Mesodermal cell (in vitro differentiated cells): Measurements from ENCODE around the gene BCAS1.

ENCODE experiments used
- H3K27ac ChIP-seq: 2 replicates; pipeline ENCODE4 v1.7.0; 2013; ENCODE audit warnings: mild to moderate bottlenecking, low read depth, low read length, moderate library complexity; ENCODE audit not compliant: severe bottlenecking
- H3K36me3 ChIP-seq: 2 replicates; pipeline ENCODE4 v1.7.1; 2013; ENCODE audit warnings: mild to moderate bottlenecking, low read length, moderate library complexity; ENCODE audit not compliant: control insufficient read depth, insufficient read depth
- H3K4me1 ChIP-seq: one replicate; pipeline ENCODE4 v1.7.1; 2013; ENCODE audit warnings: mild to moderate bottlenecking, low read length; ENCODE audit not compliant: insufficient read depth, control insufficient read depth, poor library complexity, severe bottlenecking
- H3K4me3 ChIP-seq: 2 replicates; pipeline ENCODE4 v1.7.0; 2013; ENCODE audit warnings: low read length, control low read depth, mild to moderate bottlenecking; ENCODE audit not compliant: insufficient read depth, poor library complexity, severe bottlenecking; ENCODE audit errors: extremely low read depth
- H3K9me3 ChIP-seq: 2 replicates; pipeline ENCODE4 v1.7.1; 2013; ENCODE audit warnings: mild to moderate bottlenecking, low read length, moderate library complexity; ENCODE audit not compliant: control insufficient read depth
- WGBS, 2 experiments: methylation state at CpG; one replicate each; pipeline ENCODE4 v1.1.5; 2013; ENCODE audit warnings: missing lambda C conversion rate in 2 of 2; ENCODE audit not compliant: insufficient coverage in 2 of 2; 5-methylcytosine and 5-hydroxymethylcytosine counted together

BCAS1 gene

DNA sequence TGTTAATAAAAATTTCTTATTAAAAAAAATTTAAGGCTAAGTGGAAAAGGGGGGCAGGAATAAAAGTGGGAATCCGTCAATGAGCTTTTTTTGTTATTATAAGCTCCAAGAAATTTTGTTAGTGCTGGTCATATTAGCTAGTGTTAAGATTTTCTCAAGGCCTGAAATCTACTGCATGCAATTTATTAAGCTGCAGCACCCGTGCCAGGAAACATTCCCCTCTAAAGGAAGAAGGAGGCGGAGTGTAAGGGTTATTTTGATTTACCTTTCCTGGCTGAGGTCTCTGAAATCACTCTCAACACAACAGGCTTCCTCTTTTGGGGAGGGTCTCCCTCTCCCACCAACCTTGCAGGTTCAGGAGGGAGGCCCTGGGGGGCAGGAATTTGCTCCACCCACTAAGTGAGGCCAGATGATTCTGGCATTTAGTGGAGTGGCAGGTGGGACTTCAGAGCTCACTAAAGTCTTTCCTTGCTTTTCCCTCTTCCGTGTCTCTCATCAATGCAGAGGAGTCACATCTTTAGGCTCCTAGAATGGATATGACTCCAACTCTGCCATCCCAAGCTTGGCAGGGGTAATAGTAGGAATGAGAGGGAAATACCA lies 168.8 kb downstream of the BCAS1 start:
- Histone ChIP-seq H3K9me3 (no peaks in the 10 kb centered on the region), H3K36me3 (no peaks in the 10 kb centered on the region), H3K4me1 (peaks cover 45% of the 10 kb centered on the region), H3K4me3 (no peak overlapping the region), H3K27ac (peak overlapping the region; percentile 23)
- 92 to 100% methylated on average over 1 to 2 of the region's 4 CpGs for WGBS, 2 experiments

DNA sequence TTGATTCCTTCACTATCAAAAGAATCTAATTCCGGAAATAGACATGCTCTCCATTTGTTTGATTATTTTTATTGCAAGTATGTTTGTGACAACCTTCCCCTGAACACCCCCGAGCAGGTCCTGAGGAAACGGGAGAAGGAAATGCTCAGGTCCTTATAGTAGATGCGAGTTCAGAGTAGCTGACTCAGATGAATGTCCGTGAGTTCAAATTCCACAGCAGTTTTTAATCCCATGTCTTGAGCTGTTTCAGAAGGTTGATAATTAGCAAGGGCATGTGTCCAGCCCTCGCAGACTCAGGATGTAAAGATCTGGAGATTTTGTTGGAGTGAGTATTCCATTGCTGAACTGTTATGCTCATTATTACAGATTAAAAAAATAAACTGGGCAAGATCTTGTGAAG lies 169.3 kb downstream of the BCAS1 start:
- H3K27ac ChIP-seq = peak overlapping the region; percentile 91
- peaks cover 44% of the 10 kb centered on the region for H3K4me1 ChIP-seq
- 46% methylated on average over 4 of the region's 6 CpGs; no CpG with 5 or more reads in 1 of the 2 experiments for WGBS, 2 experiments
- H3K4me3 ChIP-seq = no peak overlapping the region
- no peaks in the 10 kb centered on the region for H3K36me3 ChIP-seq
- no peaks in the 10 kb centered on the region for H3K9me3 ChIP-seq

DNA sequence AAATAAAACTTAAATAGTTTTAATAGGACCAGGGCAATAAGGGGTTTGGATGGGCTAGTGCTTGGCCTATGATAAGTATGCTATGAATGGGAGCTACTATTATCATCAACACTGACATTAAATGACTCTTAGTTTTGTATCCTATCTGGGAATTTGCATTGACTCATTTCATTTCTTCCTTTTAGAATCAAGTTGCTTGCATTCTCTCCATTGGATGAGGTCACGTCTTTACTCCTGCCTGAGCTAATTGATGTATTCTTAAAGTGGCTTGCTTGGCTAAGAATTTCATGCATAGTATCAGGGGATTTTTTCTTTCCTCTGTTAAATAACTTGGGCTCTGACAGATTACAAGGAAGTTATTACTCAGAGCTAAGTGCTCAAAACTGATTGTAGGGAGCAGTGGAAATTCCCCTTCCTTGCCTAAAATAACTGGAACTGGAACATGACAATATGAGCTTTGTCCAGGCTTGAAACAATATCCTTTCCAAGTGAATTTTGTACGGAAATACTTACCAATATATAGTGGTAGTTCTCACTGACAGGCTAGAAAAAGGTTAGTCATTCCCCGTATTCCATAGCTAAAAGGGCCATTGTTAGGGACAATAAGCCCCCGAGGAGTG lies 169.9 kb downstream of the BCAS1 start:
- Histone ChIP-seq H3K36me3 (no peaks in the 10 kb centered on the region), H3K27ac (peak overlapping the region; percentile 91), H3K9me3 (no peaks in the 10 kb centered on the region), H3K4me1 (peaks cover 44% of the 10 kb centered on the region), H3K4me3 (no peak overlapping the region)
- WGBS, 2 experiments = 50% methylated on average over 1 of the region's 4 CpGs; no CpG with 5 or more reads in 1 of the 2 experiments

DNA sequence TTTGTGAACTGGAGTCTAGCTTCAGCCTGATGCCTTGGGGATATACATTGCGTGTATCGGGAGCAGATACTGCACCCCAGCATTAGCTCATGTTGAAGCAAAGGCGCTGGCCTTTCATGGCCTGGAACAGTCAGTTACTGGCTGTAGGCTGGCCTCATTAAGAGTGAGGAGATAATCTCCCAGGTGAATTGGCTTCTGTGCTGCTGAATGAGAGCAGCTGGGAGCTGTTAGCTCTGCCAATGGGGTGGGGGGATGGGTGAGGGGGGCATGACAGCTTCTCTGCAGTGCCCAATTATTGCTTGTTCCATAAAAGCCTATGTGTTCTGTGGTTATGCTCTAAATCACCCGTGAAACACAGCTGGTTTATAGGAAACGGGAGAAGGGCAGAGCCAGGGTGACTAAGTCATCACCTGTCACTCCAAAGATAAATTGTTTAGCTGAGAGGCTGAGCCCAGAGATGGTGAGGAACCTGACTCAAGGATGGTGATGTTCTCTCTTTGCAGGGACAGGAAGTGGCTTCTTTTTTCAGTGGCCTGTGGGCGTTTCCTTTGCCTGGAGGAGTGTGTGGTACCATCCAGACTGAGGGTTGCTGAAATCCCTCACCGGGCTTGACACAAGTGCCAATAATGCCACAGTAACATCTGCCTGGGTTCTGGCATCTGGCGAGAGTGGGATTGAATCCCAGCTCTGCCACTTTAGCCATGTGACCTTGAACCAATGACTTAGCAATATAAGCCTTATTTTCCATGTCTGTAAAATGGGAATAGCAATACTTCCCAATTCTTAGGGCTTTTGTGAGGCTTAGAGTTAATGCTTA lies 170.8 kb downstream of the BCAS1 start:
- no peak overlapping the region for H3K4me3 ChIP-seq
- H3K4me1 ChIP-seq = peaks cover 44% of the 10 kb centered on the region
- H3K9me3 ChIP-seq = no peaks in the 10 kb centered on the region
- 70 to 90% methylated on average over 3 to 7 of the region's 8 CpGs for WGBS, 2 experiments
- no peaks in the 10 kb centered on the region for H3K36me3 ChIP-seq
- H3K27ac ChIP-seq = peak overlapping the region; percentile 91

DNA sequence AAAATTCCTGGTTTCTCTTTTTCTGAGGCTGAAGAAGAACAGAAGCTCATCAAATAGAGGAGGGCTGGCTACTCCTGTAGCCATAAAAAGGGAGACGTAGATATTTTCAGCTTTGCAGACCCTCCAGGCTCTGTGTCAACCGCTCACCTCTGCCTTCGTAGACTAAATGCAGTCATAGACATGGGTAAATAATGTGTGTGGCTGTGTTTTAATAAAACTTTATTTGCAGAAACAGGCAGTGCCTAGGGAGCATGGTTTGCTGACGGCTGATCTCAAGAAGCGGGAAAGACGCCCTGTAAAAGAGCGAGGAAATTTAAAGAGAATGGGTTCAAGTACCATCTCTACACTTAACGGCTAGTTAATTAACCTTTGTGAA lies 171.8 kb downstream of the BCAS1 start:
- H3K27ac ChIP-seq = peak overlapping the region; percentile 91
- no peak overlapping the region for H3K4me3 ChIP-seq
- no peaks in the 10 kb centered on the region for H3K9me3 ChIP-seq
- peaks cover 44% of the 10 kb centered on the region for H3K4me1 ChIP-seq
- WGBS, 2 experiments = 97% methylated on average over 7 of the region's 8 CpGs; no CpG with 5 or more reads in 1 of the 2 experiments
- no peaks in the 10 kb centered on the region for H3K36me3 ChIP-seq

DNA sequence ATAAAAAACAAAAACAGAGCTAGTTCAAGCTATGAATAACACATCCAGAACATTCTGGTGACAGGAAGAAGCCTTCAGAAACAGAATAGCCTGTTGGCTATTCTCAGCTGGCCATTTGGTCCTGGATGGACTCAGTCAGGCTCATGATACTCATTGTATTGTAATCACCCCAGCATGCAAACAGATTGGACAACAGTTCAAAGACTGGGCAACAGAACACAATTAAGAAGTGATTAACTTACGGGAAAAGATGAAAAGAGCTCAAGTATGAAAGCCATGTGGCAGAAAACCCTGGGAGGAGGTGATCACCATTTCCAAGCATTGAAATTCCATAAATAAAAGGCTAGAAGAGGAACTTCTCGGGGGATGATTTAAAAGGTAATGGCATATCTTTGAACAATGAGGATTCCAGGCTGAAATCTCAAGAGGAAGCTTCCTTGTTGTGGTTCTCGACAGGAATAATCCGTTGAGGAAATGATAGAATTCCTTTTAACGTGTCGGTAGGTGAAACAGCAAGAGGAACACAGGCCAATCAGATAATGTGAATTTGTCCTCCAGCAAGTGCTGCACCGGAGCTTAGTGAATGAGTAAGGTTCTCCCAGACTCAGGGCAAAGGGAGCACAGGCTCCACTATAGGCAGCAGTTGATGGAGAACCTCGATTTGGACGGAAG lies 172.4 kb downstream of the BCAS1 start:
- Histone ChIP-seq H3K4me3 (no peak overlapping the region), H3K9me3 (no peaks in the 10 kb centered on the region), H3K27ac (peak overlapping the region; percentile 63), H3K4me1 (peaks cover 44% of the 10 kb centered on the region), H3K36me3 (no peaks in the 10 kb centered on the region)
- 61 to 63% methylated on average over 8 to 9 of the region's 9 CpGs for WGBS, 2 experiments

DNA sequence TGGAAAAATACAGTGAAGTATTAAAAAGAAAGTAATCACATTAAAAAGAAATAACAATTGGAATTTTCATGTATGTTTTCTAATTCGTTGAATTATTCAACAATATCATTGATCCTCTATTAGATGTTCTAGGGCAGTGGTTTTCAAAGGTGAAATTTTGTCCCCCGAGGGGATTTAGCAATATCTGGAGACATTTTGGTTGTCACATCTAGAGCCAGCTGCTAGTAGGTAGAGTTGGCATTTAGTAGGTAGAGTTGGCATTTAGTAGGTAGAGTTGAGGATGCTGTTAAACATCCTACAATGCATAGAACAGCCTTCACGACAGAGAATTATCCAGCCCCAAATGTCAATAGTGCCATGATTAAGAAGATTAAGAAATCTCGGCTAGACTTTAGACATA lies 173.7 kb downstream of the BCAS1 start:
- Histone ChIP-seq H3K9me3 (no peaks in the 10 kb centered on the region), H3K4me3 (no peak overlapping the region), H3K27ac (no peak overlapping the region), H3K36me3 (no peaks in the 10 kb centered on the region), H3K4me1 (peaks cover 37% of the 10 kb centered on the region)
- WGBS, 2 experiments = 100% methylated on average over 1 of the region's 4 CpGs; no CpG with 5 or more reads in 1 of the 2 experiments

DNA sequence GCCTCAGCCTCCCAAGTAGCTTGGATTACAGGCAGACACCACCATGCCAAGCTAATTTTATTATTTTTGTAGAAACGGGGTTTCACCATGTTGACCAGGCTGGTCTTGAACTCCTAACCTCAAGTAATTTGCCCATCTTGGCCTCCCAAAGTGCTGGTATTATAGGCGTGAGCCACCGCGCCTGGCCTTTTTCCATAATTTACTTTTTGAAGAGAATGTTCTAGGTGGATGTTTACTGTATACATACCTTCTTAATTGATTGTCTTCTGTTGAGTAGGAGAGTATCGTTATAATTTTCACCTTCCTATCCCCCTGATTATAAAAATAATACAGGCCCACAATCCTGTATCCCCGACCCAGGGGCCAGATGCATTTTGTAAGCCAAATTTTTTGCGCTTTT lies 174.4 kb downstream of the BCAS1 start:
- H3K4me3 ChIP-seq = no peak overlapping the region
- 80 to 100% methylated on average over 1 of the region's 7 CpGs for WGBS, 2 experiments
- H3K27ac ChIP-seq = no peak overlapping the region
- peaks cover 6% of the 10 kb centered on the region for H3K9me3 ChIP-seq
- H3K4me1 ChIP-seq = peaks cover 32% of the 10 kb centered on the region
- H3K36me3 ChIP-seq = no peaks in the 10 kb centered on the region

DNA sequence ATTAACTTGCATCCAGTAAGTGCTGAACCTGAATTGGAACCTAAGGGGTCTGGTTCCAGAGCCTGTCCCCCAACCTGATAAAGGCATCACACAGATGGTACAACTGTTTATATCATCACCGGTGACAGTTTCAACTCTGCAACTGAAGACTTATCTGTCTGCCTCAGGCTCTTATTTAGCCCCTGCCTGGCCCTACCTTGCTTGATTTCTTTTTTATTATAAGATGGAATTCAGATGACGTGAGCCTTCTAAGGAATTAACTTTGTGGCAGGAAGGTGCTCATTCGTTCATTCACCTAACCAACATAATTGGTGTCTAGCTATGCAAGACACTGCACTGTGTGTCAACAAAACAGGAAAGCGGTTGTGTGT lies 175.0 kb downstream of the BCAS1 start:
- 100% methylated on average over 1 of the region's 4 CpGs for WGBS, 2 experiments
- Histone ChIP-seq H3K9me3 (peaks cover 9% of the 10 kb centered on the region), H3K27ac (no peak overlapping the region), H3K4me1 (peaks cover 32% of the 10 kb centered on the region), H3K36me3 (no peaks in the 10 kb centered on the region), H3K4me3 (no peak overlapping the region)

DNA sequence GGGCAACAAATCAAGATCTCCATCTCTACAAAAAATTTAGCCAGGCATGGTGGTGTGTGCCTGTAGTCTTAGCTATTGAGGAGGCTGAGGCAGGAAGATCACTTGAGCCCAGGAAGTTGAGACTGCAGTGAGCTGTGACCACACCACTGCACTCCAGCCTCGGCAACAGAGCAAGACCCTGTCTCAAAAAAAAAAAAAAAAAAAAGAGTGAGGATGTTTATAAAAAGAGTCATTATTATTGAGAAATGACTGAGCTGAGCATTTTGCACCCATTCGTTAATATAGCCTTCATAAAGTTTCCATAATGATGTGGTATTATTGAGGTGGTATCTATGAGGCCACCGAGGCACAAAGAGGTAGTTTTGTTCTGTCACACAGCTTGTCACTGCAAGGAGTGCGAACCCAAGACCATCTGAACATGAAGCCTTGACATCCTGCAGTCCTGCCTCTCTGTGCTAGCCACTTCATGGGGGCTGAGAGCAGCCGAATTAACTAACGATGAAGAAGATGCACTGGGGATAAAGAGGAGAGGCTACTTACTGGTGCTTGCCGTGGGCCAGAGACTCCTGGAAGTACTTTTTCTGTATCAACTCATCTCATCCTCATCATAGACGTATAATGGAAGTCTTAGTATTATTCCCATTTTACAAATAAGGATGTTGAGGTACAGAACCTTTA lies 175.5 kb downstream of the BCAS1 start:
- H3K4me1 ChIP-seq = peaks cover 28% of the 10 kb centered on the region

More for the DNA sequence above, 175.5 kb downstream of the BCAS1 start:
- Histone ChIP-seq H3K9me3 (peaks cover 9% of the 10 kb centered on the region), H3K36me3 (no peaks in the 10 kb centered on the region), H3K27ac (no peak overlapping the region), H3K4me3 (no peak overlapping the region)
- WGBS, 2 experiments = 96 to 98% methylated on average over 4 to 5 of the region's 8 CpGs
